ENCODE measurements around the gene ANKRD34B.

DNA sequence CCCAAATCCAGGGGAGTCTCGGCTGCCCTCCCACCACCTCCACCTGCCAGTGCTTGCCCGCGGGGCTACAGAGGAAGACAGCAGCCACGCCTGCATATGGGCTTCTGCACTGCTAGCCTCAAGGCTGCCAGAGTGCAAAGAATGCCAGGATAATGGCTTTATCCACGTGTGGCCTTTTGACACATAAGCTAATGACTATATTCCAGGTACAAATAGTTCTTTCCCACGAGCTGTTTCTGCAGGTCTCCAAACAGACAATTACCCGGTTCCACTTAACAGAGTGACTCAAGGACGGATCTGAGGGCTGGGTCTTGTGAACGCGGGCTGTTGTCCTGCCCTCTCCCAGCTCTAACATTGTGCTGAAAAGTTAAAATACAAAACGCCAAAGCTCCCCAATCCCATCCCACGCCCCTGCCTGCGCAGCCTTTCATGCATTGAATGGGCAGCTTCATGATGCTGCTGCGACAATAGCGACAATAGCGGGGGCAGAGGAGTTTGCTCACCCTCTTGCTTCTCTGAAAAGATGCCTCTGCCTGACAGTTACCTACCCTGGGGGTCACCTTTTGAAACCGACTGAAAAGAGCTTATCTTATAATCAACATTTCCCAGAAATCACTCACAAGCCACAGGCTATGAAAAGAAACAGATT is 45.3 kb upstream of the ANKRD34B start:
- TF ChIP-seq, protein P1, sequence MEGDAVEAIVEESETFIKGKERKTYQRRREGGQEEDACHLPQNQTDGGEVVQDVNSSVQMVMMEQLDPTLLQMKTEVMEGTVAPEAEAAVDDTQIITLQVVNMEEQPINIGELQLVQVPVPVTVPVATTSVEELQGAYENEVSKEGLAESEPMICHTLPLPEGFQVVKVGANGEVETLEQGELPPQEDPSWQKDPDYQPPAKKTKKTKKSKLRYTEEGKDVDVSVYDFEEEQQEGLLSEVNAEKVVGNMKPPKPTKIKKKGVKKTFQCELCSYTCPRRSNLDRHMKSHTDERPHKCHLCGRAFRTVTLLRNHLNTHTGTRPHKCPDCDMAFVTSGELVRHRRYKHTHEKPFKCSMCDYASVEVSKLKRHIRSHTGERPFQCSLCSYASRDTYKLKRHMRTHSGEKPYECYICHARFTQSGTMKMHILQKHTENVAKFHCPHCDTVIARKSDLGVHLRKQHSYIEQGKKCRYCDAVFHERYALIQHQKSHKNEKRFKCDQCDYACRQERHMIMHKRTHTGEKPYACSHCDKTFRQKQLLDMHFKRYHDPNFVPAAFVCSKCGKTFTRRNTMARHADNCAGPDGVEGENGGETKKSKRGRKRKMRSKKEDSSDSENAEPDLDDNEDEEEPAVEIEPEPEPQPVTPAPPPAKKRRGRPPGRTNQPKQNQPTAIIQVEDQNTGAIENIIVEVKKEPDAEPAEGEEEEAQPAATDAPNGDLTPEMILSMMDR (IDR thresholded peaks at IDR 0.05), result no peak
- TF ChIP-seq SIN3A (IDR thresholded peaks at IDR 0.05; ENCODE audit: borderline replicate concordance, insufficient read depth, low read depth, low read length), result no peak
- TF ChIP-seq POLR2AphosphoS5 (IDR thresholded peaks at IDR 0.05; ENCODE audit: low read depth, low read length), result no peak
- TF ChIP-seq, protein P2, sequence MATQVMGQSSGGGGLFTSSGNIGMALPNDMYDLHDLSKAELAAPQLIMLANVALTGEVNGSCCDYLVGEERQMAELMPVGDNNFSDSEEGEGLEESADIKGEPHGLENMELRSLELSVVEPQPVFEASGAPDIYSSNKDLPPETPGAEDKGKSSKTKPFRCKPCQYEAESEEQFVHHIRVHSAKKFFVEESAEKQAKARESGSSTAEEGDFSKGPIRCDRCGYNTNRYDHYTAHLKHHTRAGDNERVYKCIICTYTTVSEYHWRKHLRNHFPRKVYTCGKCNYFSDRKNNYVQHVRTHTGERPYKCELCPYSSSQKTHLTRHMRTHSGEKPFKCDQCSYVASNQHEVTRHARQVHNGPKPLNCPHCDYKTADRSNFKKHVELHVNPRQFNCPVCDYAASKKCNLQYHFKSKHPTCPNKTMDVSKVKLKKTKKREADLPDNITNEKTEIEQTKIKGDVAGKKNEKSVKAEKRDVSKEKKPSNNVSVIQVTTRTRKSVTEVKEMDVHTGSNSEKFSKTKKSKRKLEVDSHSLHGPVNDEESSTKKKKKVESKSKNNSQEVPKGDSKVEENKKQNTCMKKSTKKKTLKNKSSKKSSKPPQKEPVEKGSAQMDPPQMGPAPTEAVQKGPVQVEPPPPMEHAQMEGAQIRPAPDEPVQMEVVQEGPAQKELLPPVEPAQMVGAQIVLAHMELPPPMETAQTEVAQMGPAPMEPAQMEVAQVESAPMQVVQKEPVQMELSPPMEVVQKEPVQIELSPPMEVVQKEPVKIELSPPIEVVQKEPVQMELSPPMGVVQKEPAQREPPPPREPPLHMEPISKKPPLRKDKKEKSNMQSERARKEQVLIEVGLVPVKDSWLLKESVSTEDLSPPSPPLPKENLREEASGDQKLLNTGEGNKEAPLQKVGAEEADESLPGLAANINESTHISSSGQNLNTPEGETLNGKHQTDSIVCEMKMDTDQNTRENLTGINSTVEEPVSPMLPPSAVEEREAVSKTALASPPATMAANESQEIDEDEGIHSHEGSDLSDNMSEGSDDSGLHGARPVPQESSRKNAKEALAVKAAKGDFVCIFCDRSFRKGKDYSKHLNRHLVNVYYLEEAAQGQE (IDR thresholded peaks at IDR 0.05; ENCODE audit: insufficient read depth in 1 of 2, low read depth in 2 of 2, low read length in 1 of 2), result no peak

Data from Panc1 (cell line).